COLO668 (cell line): ENCODE data around the gene ECSIT.

Experiments used
- DNase-seq: peaks from one replicate; lab custom pipeline; 2025; ENCODE audit not compliant: unreplicated experiment; lab: John Stamatoyannopoulos, UW

ECSIT gene

GRCh38 chr19:11504502-11505031 lies 24.4 kb downstream of the ECSIT start:
- DNase-seq: no peak

GRCh38 chr19:11499890-11500420 lies 29.0 kb downstream of the ECSIT start:
- DNase-seq: no peak

GRCh38 chr19:11499220-11499726 lies 29.7 kb downstream of the ECSIT start:
- no peak for DNase-seq

- peak; percentile 71 for DNase-seq
These were observed 32.4 kb downstream of the ECSIT start for GRCh38 chr19:11496391-11497163.

DNA sequence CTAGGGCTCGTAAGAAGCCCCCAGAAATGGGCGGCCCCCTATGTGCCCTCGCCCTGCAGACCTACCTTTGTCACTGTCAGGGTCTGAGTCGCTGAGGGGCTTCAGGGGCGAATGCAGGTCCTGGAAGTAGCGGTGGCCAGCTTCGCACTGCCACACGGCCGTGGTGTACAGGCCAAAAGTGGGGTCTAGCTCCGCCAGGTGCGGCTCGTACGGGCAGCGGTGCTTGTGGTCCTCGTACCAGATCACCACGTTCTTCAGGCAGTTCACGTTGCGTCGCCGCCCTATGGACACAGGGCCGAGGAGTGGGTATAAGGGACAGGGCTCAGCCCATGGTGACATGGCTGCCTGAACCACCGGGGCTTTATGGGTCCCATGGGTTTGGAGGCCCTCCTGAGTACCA lies 33.0 kb downstream of the ECSIT start:
- no peak for DNase-seq

DNA sequence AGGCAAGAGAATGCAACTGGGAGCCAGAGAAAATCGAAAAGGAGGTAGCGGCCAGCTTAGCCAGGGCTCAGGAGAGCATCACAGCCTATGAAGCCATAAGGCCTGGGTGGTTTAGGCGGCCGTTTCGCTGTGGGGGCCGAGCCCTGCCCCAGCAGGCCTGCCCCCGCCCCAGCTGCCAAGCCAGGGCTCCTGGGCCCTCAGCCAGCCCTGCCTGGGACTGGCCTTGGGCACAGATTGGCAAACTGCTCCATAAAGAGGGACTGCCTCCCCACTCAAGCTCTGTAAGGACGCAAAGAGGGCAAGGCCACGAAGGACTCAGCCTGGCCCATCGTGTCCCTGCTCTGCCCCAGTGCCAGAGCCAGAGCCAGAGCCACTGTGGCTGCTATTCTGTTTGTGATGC lies 33.5 kb downstream of the ECSIT start:
- no peak for DNase-seq

GRCh38 chr19:11494634-11495285 lies 34.2 kb downstream of the ECSIT start:
- DNase-seq: no peak

- no peak for DNase-seq
These were observed 39.6 kb downstream of the ECSIT start for GRCh38 chr19:11489378-11489777.

DNA sequence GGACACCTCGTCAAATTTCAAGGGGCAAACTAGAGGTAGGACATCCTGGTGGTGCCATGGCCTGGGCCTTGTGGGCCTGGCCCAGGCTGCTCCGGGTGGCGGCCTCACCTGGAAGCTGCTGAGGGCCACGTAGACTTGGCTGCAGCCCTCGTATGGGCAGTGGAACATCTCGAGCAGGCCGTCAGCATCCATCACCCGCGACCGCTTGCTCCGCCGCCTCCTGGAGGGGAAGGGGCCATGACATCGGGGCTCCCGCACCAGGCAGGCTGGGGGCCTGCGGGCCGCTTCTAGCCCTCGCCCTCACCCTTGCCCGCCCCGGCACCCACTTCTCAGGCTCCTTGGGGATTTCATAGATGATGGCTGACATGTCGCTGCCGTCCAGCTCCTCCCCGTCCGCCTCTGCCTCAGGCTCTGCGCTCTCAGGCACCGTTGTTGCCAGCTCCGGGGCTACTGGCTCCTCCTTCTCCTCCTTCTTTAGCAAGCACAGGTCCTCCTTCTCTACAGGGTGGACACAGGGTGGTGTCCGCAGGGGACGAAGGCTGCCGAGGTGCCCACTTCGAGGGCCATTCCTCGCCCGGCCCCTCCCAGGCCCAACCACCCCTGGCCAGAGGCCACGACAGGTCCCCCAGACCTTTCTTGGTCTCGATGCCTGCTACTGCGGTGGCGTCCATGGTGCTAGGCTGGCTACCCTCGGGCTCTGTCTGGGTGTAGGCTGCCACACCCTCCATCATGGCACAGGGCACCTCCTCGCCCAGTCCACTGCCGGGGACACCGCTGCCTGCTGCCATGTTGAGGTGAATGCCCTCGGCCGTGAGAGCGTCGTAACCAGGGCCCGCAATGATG lies 42.1 kb downstream of the ECSIT start:
- no peak for DNase-seq

GRCh38 chr19:11485245-11485837 lies 43.6 kb downstream of the ECSIT start:
- DNase-seq: no peak

DNA sequence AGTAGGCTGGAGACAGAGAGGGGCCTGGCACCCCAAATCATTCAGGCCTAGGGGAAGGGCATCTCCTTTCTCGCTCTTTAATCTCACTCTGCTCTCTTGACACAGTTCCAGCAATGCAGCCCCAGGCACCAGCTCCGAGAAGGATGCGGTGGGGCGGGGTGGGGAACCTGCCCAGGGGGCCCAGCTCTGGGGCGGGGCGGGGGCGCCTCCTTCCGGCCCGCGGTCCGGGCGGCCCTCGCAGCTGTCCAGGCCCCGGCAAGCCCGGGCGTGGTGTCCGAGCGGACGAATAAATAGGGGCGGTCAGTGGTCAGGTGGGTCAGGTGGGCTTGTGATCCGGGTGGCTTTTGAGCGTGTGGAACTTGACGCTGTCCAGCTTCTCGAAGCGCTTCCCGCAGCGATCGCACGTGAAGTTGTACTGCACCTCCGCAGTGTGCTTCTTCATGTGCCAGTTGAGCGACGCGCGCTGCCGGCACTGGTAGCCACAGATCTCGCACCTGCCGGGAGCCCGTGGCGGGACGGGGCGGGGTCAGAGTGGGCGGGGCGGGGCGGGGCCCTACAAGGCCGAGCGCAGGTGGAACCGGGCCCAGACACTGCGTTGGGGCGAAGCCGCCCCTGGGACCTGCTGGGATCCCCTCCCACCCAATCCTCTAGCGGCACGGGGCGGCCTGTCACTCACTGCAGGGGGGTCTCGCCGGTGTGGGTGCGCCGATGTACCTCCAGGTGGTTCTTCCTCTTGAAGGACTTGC lies 45.4 kb downstream of the ECSIT start:
- DNase-seq: no peak

DNA sequence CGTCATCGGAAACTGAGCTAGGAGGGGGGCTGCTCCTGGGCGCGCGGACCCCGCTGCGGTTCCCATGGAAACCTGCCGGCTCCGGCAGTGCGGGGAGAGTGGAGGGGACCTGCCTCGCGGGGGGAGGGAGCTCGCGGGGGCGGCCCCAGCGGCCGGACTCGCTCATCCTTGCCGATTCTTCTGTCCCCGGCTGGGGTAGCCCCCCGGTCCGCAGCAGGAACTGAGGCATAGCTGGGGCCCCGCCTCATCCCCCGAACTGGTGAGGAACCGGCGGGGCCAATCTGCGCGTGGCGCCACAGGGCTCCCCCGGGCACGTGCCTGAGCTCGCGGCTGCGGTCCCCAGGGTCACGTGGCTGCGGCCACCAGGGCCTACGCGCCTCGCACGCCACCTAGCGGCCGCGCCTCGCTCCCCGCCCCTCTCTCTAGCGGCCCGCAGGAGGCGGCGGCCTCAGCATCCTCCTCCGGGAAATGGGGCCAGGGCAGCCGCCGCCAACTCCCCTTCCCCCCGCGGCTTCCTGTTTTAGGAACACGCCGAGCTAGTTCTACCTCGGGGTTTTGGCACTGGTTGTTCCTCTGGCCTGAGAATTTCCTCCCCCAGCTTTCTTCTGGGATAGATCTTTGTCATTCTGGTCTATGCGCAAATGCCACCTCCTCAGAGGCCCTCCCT lies 46.4 kb downstream of the ECSIT start:
- DNase-seq: peak; percentile 92

- peak; percentile 92 for DNase-seq
These were observed 47.2 kb downstream of the ECSIT start for GRCh38 chr19:11481534-11482383.

DNA sequence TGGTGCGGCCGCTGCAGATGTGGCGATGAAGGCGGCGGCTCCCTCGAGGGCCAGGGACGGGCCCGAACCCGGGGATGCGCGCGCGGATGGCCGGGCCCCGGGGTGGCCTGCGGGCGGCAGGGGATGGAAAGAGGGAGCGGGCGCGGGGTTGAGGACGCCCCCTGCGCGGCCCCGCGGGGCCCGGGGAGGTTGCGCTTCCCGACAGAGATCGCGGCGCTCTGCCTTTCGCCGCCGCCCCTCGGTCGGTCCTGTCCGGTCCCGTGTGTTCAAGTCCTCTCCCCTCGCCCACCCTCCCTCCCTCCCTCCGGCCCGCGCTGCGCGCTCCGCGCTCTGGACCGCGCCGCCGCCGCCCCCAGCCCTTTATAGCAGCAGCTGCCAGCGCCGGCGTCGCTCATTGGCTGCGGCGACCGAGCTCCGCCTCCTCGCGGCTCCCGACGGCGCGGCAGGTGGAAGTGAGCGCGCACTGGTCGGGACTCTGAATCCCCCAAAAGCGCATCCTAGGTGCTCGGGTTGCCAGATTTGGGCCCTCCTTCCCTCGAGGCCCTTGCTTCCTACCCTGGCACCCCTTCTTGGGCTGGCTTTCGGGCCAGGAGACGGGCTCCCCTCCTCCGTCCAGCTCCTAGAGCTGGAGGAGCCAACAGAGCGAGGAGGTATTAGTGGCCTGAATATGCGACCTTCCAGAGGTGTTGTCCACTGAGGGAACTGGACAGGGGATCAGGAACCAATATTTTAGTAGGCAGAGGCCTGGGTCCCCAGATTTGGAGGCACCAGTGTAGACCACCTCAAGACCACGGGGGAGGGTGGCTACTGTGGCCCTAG lies 48.0 kb downstream of the ECSIT start, which contains the start of gene ELAVL3:
ELAVL3 (minus strand) TSS at position 332 of the 819 bp plus-strand sequence. CDS start 438 bp downstream, outside the sequence.
- DNase-seq: peak; percentile 84

DNA sequence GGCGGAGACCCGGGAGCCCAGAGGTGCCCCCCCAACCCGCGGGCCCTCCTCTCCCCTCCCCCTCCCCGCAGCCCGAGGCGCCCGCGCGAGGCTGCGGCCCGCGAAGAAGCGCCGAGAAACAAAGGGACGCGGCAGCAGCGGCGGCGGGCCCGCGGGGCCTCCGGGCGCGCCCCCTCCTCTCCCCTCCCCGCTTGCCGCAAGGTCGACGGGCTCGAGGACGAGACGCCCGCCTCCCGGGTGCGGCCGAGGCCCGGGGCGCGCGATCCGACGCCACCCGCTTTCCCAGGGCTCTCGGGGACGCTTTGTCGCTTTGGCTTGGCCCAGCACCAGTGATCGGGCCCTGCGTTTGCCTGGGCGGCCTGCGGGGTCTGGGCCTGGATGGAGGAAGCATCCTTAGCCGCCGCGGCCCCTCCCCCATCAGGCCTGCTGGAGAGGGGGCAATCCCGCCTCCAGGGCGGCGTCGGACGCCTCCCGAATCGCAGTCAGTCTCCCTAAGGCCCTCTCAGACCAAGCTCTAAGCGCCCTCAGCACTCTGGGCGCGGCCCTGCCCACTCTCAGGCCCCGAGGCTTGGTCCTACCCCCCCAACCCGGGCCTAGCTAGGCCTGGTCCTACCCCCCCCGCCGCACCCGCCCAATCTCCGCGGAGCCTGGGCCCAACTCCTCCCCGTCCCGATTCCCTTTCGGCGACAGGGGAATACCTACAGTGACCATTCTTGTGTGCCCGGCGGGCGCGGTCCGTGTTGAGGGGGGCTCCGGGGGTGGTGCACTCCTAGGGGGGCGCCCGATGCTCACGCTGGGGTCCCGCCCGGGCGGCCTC lies 48.8 kb downstream of the ECSIT start:
- peak; percentile 60 for DNase-seq

- peak; percentile 63 for DNase-seq
These were observed 49.6 kb downstream of the ECSIT start for GRCh38 chr19:11479090-11479897.
